Endodermal cell (in vitro differentiated cells): Measurements from ENCODE around the gene GABARAPL2. TPM values are rescaled to one million over a fixed set of nuclear protein-coding genes. Genes with fewer than 3 reads are reported as not detected.
"Not testable (repeated sequence)": the region's sequence is repeated elsewhere in the genome, so short reads cannot be mapped to it uniquely, and the experiment has no call there.

Experiments
- DNase-seq: peaks from one replicate; pipeline ENCODE4 v3.0.0-alpha.2; 2017
- H3K27ac ChIP-seq: 2 replicates; pipeline ENCODE4 v1.5.1; 2013; ENCODE audit warnings: mild to moderate bottlenecking, low read depth, low read length, moderate library complexity
- H3K27me3 ChIP-seq: 2 replicates; pipeline ENCODE4 v1.6.1; 2013; ENCODE audit warnings: mild to moderate bottlenecking, low read length, moderate library complexity; ENCODE audit not compliant: insufficient read depth, control insufficient read depth, poor library complexity, severe bottlenecking
- H3K36me3 ChIP-seq: 2 replicates; pipeline ENCODE4 v1.7.0; 2013; ENCODE audit warnings: mild to moderate bottlenecking, low read length, moderate library complexity; ENCODE audit not compliant: control insufficient read depth, insufficient read depth
- H3K4me1 ChIP-seq: one replicate; pipeline ENCODE4 v1.7.0; 2013; ENCODE audit warnings: low read length; ENCODE audit not compliant: control insufficient read depth, insufficient read depth
- H3K4me3 ChIP-seq: 2 replicates; pipeline ENCODE4 v1.5.1; 2013; ENCODE audit warnings: mild to moderate bottlenecking, low read length, moderate library complexity
- H3K9ac ChIP-seq: 2 replicates; pipeline ENCODE4 v1.6.1; 2013; ENCODE audit warnings: mild to moderate bottlenecking, low read length, moderate library complexity; ENCODE audit not compliant: poor library complexity, severe bottlenecking; ENCODE audit errors: extremely low read depth
- H3K9me3 ChIP-seq: 2 replicates; pipeline ENCODE4 v1.6.1; 2013; ENCODE audit warnings: mild to moderate bottlenecking, low read length, moderate library complexity; ENCODE audit not compliant: control insufficient read depth
- H3K27ac Mint-ChIP-seq: 2 replicates; pipeline ENCODE4 v1.8.0; 2020; ENCODE audit warnings: mixed read lengths
- H3K27me3 Mint-ChIP-seq: 2 replicates; pipeline ENCODE4 v1.8.0; 2021; ENCODE audit warnings: mild to moderate bottlenecking, mixed read lengths; ENCODE audit not compliant: insufficient read depth
- H3K36me3 Mint-ChIP-seq: 2 replicates; pipeline ENCODE4 v1.8.0; 2020; ENCODE audit warnings: low read depth, mixed read lengths
- H3K4me1 Mint-ChIP-seq: 2 replicates; pipeline ENCODE4 v1.8.0; 2020; ENCODE audit warnings: mixed read lengths
- H3K4me3 Mint-ChIP-seq: 2 replicates; pipeline ENCODE4 v1.8.0; 2020; ENCODE audit warnings: mild to moderate bottlenecking, moderate library complexity, mixed read lengths
- H3K9me3 Mint-ChIP-seq: 2 replicates; pipeline ENCODE4 v1.8.0; 2020; ENCODE audit warnings: mild to moderate bottlenecking, mixed read lengths
- WGBS, 2 experiments: methylation state at CpG; one replicate each; pipeline versions ENCODE4 v1.1.5 to v1.1.7; 2013; ENCODE audit warnings: missing lambda C conversion rate in 2 of 2, mixed read lengths in 1 of 2; ENCODE audit not compliant: insufficient coverage in 1 of 2, insufficient read length in 1 of 2; 5-methylcytosine and 5-hydroxymethylcytosine counted together
- total RNA-seq, 2 donors: library from RNA; stranded (reverse); fragmentation: NEBNext Ultra II Directional in 1 of 2; extraction: Animal tissue kit (Norgen Biotek cat#: 25700) in 1 of 2; gene quantifications; 2 replicates in 1 of 2; 3 replicates in 1 of 2; pipeline ENCODE4 v1.2.1, GENCODE V29; 2021
- TF ChIP-seq, protein P1 (sequence below): fragments of 200-600 bp; sonication (generic); conservative IDR thresholded peaks from 2 replicates; pipeline ENCODE4 v1.5.0; 2021; ENCODE audit warnings: antibody characterized with exemption, mild to moderate bottlenecking

The GABARAPL2 gene
- total RNA-seq, 2 donors from 2014 or later = 72.8 to 78.5 TPM

DNA sequence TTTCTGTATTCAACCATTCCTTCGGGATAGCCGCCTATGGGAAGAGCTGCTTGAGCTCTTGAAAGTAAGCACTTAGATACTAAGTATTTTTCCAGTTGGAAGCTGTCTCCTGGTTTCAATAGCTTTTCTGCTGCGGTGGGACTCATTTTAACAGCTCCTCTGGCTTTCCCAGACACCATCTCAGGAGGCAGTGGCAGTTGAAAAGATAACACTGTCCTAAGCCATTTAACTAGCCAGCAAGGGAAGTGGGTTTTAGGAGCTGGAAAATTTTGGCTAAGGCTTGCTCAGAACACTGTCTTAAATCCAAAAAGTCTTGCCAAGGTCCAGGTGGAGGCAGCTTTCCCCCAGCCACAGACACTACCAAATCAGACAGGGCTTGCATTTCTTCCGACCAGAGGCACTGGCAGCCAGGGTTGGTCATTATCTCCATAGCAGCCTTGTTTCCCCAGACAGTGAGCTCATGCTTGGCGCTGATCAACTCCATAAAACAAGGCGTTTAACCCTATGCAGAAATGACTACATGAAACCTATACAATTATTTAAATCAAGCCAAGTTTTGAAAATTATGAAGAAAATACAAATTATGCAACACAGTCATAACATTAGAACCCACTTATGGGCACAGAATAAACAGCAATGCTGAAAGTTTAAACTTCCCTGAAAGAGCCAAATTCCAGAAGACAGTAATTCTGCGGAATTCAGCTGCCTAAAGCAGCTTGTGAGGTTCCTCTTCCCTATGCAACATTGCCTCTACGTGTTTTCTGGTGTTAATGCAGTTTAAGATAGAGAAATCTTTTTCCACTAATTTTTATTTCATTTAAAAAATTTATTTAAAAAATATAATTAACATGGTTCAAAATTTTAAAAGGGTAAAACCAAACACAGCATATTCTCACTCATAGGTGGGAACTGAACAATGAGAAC lies 25.0 kb downstream of the GABARAPL2 start:
- DNase-seq = no peak
- Mint-ChIP-seq H3K27ac (peak overlapping the region; percentile 93), H3K4me1 (peaks cover 26% of the 10 kb centered on the region), H3K27me3 (no peaks in the 10 kb centered on the region), H3K36me3 (peaks cover 14% of the 10 kb centered on the region), H3K4me3 (no peak overlapping the region), H3K9me3 (no peaks in the 10 kb centered on the region)
- no peak overlapping the region for H3K4me3 ChIP-seq
- no peaks in the 10 kb centered on the region for H3K9me3 ChIP-seq
- peaks cover 9% of the 10 kb centered on the region for H3K36me3 ChIP-seq
- H3K4me1 ChIP-seq = peaks cover 10% of the 10 kb centered on the region
- H3K27me3 ChIP-seq = no peaks in the 10 kb centered on the region
- 81 to 91% methylated on average over 4 to 7 of the region's 8 CpGs for WGBS, 2 experiments
- H3K9ac ChIP-seq = peak overlapping the region; percentile 36
- TF ChIP-seq, protein P1, sequence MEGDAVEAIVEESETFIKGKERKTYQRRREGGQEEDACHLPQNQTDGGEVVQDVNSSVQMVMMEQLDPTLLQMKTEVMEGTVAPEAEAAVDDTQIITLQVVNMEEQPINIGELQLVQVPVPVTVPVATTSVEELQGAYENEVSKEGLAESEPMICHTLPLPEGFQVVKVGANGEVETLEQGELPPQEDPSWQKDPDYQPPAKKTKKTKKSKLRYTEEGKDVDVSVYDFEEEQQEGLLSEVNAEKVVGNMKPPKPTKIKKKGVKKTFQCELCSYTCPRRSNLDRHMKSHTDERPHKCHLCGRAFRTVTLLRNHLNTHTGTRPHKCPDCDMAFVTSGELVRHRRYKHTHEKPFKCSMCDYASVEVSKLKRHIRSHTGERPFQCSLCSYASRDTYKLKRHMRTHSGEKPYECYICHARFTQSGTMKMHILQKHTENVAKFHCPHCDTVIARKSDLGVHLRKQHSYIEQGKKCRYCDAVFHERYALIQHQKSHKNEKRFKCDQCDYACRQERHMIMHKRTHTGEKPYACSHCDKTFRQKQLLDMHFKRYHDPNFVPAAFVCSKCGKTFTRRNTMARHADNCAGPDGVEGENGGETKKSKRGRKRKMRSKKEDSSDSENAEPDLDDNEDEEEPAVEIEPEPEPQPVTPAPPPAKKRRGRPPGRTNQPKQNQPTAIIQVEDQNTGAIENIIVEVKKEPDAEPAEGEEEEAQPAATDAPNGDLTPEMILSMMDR = no peak
- H3K27ac ChIP-seq = peak overlapping the region; percentile 59

DNA sequence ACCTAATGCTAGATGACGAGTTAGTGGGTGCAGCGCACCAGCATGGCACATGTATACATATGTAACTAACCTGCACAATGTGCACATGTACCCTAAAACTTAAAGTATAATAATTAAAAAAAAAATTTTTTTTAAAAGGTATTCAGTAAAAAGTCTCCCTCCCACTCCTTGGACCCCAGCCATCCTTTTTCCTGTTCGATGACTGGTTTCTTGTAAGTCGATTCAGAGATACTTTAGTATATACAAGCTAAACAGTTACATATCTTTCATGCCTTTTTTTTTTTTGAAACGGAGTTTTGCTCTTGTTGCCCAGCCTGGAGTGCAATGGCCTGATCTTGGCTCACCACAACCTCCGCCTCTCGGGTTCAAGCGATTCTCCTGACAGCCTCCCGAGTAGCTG lies 25.7 kb downstream of the GABARAPL2 start:
- not testable (repeated sequence) for H3K36me3 ChIP-seq, DNase-seq, H3K4me1 ChIP-seq, H3K27me3 ChIP-seq, H3K27me3 Mint-ChIP-seq, H3K9ac ChIP-seq, H3K4me3 Mint-ChIP-seq, H3K27ac Mint-ChIP-seq, H3K9me3 ChIP-seq, H3K27ac ChIP-seq, H3K4me3 ChIP-seq, H3K9me3 Mint-ChIP-seq
- Mint-ChIP-seq H3K4me1 (peaks cover 26% of the 10 kb centered on the region), H3K36me3 (peaks cover 14% of the 10 kb centered on the region)
- 89 to 93% methylated on average over 4 to 7 of the region's 9 CpGs for WGBS, 2 experiments

DNA sequence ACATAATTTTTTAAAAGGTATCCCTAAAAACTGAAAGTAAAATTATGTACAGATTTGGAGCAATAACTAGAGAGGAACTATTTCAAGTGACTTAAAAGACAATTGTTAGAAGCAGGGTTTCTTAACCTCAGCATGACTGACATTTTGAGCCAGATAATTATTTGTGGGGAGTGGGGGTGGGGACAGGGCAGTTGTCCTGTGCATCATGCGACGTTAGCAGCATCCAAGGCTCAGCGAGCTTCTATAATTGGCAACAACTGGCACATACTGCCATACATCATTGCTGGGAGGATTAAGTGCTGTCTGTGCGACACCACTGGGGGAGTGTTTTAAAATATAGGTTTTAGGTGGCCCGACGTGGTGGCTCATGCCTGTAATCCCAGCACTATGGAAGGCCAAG lies 27.1 kb downstream of the GABARAPL2 start:
- no peaks in the 10 kb centered on the region for H3K27me3 Mint-ChIP-seq
- peaks cover 27% of the 10 kb centered on the region for H3K36me3 Mint-ChIP-seq
- Histone ChIP-seq H3K27me3 (no peaks in the 10 kb centered on the region), H3K9me3 (peaks cover 7% of the 10 kb centered on the region), H3K27ac (no peak overlapping the region), H3K36me3 (peaks cover 11% of the 10 kb centered on the region), H3K9ac (no peak overlapping the region), H3K4me3 (no peak overlapping the region), H3K4me1 (peaks cover 10% of the 10 kb centered on the region)
- 96 to 97% methylated on average over 5 to 6 of the region's 6 CpGs for WGBS, 2 experiments
- H3K4me3 Mint-ChIP-seq = no peak overlapping the region
- H3K9me3 Mint-ChIP-seq = peaks cover 4% of the 10 kb centered on the region
- TF ChIP-seq, protein P1 = no peak
- H3K27ac Mint-ChIP-seq = peak overlapping the region; percentile 35
- DNase-seq = no peak
- peaks cover 26% of the 10 kb centered on the region for H3K4me1 Mint-ChIP-seq
